ENCODE measurements around the gene TCTN2.

Gene TCTN2

GRCh38 chr12:123657211-123657610, 13.7 kb upstream of the TCTN2 start:
- TF ChIP-seq SUZ12 (IDR thresholded peaks at IDR 0.05) (no peak), ZNF384 (IDR thresholded peaks at IDR 0.05) (no peak), ARNT (IDR thresholded peaks at IDR 0.05) (no peak), FOXA1 (IDR thresholded peaks at IDR 0.05) (no peak), ELF4 (IDR thresholded peaks at IDR 0.05) (no peak), BHLHE40 (IDR thresholded peaks at IDR 0.05; ENCODE audit: borderline replicate concordance) (no peak), PKNOX1 (IDR thresholded peaks at IDR 0.05) (no peak), NFRKB (IDR thresholded peaks at IDR 0.05) (no peak), HDGF (IDR thresholded peaks at IDR 0.05; ENCODE audit: borderline replicate concordance) (no peak), FOXM1 (IDR thresholded peaks at IDR 0.05; ENCODE audit: borderline replicate concordance) (no peak), CTBP1 (IDR thresholded peaks at IDR 0.05; ENCODE audit: borderline replicate concordance) (no peak), FOXK2 (IDR thresholded peaks at IDR 0.05) (no peak), SP1 (IDR thresholded peaks at IDR 0.05) (no peak), LEF1 (IDR thresholded peaks at IDR 0.05; ENCODE audit: borderline replicate concordance) (no peak), TARDBP (IDR thresholded peaks at IDR 0.05) (no peak), L3MBTL2 (conservative IDR thresholded peaks at IDR 0.05) (no peak)
- POLR2A ChIA-PET = no interaction called here
- CTCF ChIA-PET = no interaction called here
- no peak for DNase-seq (ENCODE audit: extremely low spot score)

- POLR2A ChIA-PET = no interaction called here
- TF ChIP-seq SUZ12 (IDR thresholded peaks at IDR 0.05) (no peak), ARNT (IDR thresholded peaks at IDR 0.05) (no peak), HDGF (IDR thresholded peaks at IDR 0.05; ENCODE audit: borderline replicate concordance) (no peak), BHLHE40 (IDR thresholded peaks at IDR 0.05; ENCODE audit: borderline replicate concordance) (no peak), NFRKB (IDR thresholded peaks at IDR 0.05) (no peak), FOXM1 (IDR thresholded peaks at IDR 0.05; ENCODE audit: borderline replicate concordance) (no peak), ZNF384 (IDR thresholded peaks at IDR 0.05) (no peak), FOXA1 (IDR thresholded peaks at IDR 0.05) (no peak), LEF1 (IDR thresholded peaks at IDR 0.05; ENCODE audit: borderline replicate concordance) (no peak), CTBP1 (IDR thresholded peaks at IDR 0.05; ENCODE audit: borderline replicate concordance) (no peak), TARDBP (IDR thresholded peaks at IDR 0.05) (no peak), FOXK2 (IDR thresholded peaks at IDR 0.05) (no peak), PKNOX1 (IDR thresholded peaks at IDR 0.05) (no peak), SP1 (IDR thresholded peaks at IDR 0.05) (no peak)
- no peak for DNase-seq (ENCODE audit: extremely low spot score)
- CTCF ChIA-PET = no interaction called here
These were observed 10.8 kb upstream of the TCTN2 start for GRCh38 chr12:123659996-123660727.

- ChIA-PET POLR2A (no interaction called here), CTCF (no interaction called here)
- TF ChIP-seq NFRKB (IDR thresholded peaks at IDR 0.05) (no peak), SP1 (IDR thresholded peaks at IDR 0.05) (no peak), PKNOX1 (IDR thresholded peaks at IDR 0.05) (no peak), FOXK2 (IDR thresholded peaks at IDR 0.05) (no peak), LEF1 (IDR thresholded peaks at IDR 0.05; ENCODE audit: borderline replicate concordance) (no peak), FOXA1 (IDR thresholded peaks at IDR 0.05) (no peak), ARNT (IDR thresholded peaks at IDR 0.05) (no peak), ELF4 (IDR thresholded peaks at IDR 0.05) (no peak), BHLHE40 (IDR thresholded peaks at IDR 0.05; ENCODE audit: borderline replicate concordance) (no peak), CTBP1 (IDR thresholded peaks at IDR 0.05; ENCODE audit: borderline replicate concordance) (no peak), SUZ12 (IDR thresholded peaks at IDR 0.05) (no peak), TARDBP (IDR thresholded peaks at IDR 0.05) (no peak), HDGF (IDR thresholded peaks at IDR 0.05; ENCODE audit: borderline replicate concordance) (no peak), FOXM1 (IDR thresholded peaks at IDR 0.05; ENCODE audit: borderline replicate concordance) (no peak), L3MBTL2 (conservative IDR thresholded peaks at IDR 0.05) (no peak), ZNF384 (IDR thresholded peaks at IDR 0.05) (no peak)
- DNase-seq (ENCODE audit: extremely low spot score) = no peak
These were observed 3.1 kb upstream of the TCTN2 start for GRCh38 chr12:123667771-123668170.

GRCh38 chr12:123671876-123672275, 963 bp downstream of the TCTN2 start:
- TF ChIP-seq BHLHE40 (IDR thresholded peaks at IDR 0.05; ENCODE audit: borderline replicate concordance) = no peak
- TF ChIP-seq L3MBTL2 (conservative IDR thresholded peaks at IDR 0.05) = no peak
- TF ChIP-seq ARNT (IDR thresholded peaks at IDR 0.05) = no peak
- TF ChIP-seq ELF4 (IDR thresholded peaks at IDR 0.05) = no peak
- TF ChIP-seq LEF1 (IDR thresholded peaks at IDR 0.05; ENCODE audit: borderline replicate concordance) = no peak
- TF ChIP-seq PKNOX1 (IDR thresholded peaks at IDR 0.05) = no peak
- TF ChIP-seq HDGF (IDR thresholded peaks at IDR 0.05; ENCODE audit: borderline replicate concordance) = no peak
- TF ChIP-seq ZNF384 (IDR thresholded peaks at IDR 0.05) = no peak
- no peak for TF ChIP-seq FOXK2 (IDR thresholded peaks at IDR 0.05)
- no peak for TF ChIP-seq NFRKB (IDR thresholded peaks at IDR 0.05)
- no peak for TF ChIP-seq TARDBP (IDR thresholded peaks at IDR 0.05)
- TF ChIP-seq CTBP1 (IDR thresholded peaks at IDR 0.05; ENCODE audit: borderline replicate concordance) = no peak
- TF ChIP-seq SUZ12 (IDR thresholded peaks at IDR 0.05) = no peak
- TF ChIP-seq FOXM1 (IDR thresholded peaks at IDR 0.05; ENCODE audit: borderline replicate concordance) = no peak
- no peak for DNase-seq (ENCODE audit: extremely low spot score)
- ChIA-PET POLR2A (no interaction called here), CTCF (no interaction called here)

- CTCF ChIA-PET = no interaction called here
- POLR2A ChIA-PET = no interaction called here
- no peak for DNase-seq (ENCODE audit: extremely low spot score)
- TF ChIP-seq ELF4 (IDR thresholded peaks at IDR 0.05) (no peak), FOXM1 (IDR thresholded peaks at IDR 0.05; ENCODE audit: borderline replicate concordance) (no peak), BHLHE40 (IDR thresholded peaks at IDR 0.05; ENCODE audit: borderline replicate concordance) (no peak), LEF1 (IDR thresholded peaks at IDR 0.05; ENCODE audit: borderline replicate concordance) (no peak), NFRKB (IDR thresholded peaks at IDR 0.05) (no peak), PKNOX1 (IDR thresholded peaks at IDR 0.05) (no peak), HDGF (IDR thresholded peaks at IDR 0.05; ENCODE audit: borderline replicate concordance) (no peak)
These were observed 4.5 kb downstream of the TCTN2 start for GRCh38 chr12:123675436-123675835.
